K562 (cell line): ENCODE measurements around the gene CCDC183. TPM values are rescaled to one million over a fixed set of nuclear protein-coding genes. Genes with fewer than 3 reads are reported as not detected.

ENCODE experiments used
- ATF1 ChIP-seq, 2 experiments: fragments of 450-650 bp in 1 of 2; IDR thresholded peaks; 2 replicates each; pipeline ENCODE4 v1.6.1; 2016; ENCODE audit warnings: missing compliant biosample characterization in 1 of 2, missing genetic modification characterization in 1 of 2
- BHLHE40 ChIP-seq: IDR thresholded peaks from 2 replicates; pipeline ENCODE4 v1.6.1; 2011; ENCODE audit warnings: low read length, improper control_type of control experiment
- BRD4 ChIP-seq: fragments of 200-600 bp; sonication (generic); IDR thresholded peaks from 2 replicates; pipeline ENCODE4 v1.6.1; 2017; ENCODE audit warnings: inconsistent platforms
- COPS2 ChIP-seq: fragments of 450-650 bp; conservative IDR thresholded peaks from 2 replicates; pipeline ENCODE4 v1.6.1; 2016; ENCODE audit warnings: mild to moderate bottlenecking, moderate library complexity
- DIDO1 ChIP-seq: fragments of 450-650 bp; IDR thresholded peaks from 2 replicates; pipeline ENCODE4 v1.6.1; 2016; ENCODE audit warnings: low read depth, missing biosample characterization, missing genetic modification characterization
- E2F8 ChIP-seq: fragments of 450-650 bp; IDR thresholded peaks from 2 replicates; pipeline ENCODE4 v1.7.1; 2018; ENCODE audit warnings: mild to moderate bottlenecking, low read depth; ENCODE audit not compliant: partially characterized antibody
- ESRRA ChIP-seq: fragments of 450-650 bp; IDR thresholded peaks from 2 replicates; pipeline ENCODE4 v1.6.1; 2014; ENCODE audit warnings: low read depth, mild to moderate bottlenecking, moderate library complexity, borderline replicate concordance
- FOXK2 ChIP-seq, 2 experiments: fragments of 450-650 bp; IDR thresholded peaks in 1 of 2; conservative IDR thresholded peaks in 1 of 2; 2 replicates each; pipeline ENCODE4 v1.6.1; 2016; ENCODE audit warnings: low read depth in 2 of 2, mild to moderate bottlenecking in 1 of 2
- IRF2 ChIP-seq: sonication (generic); formaldehyde crosslinking; IDR thresholded peaks from 2 replicates; pipeline ENCODE4 v1.8.1; 2022; ENCODE audit warnings: mild to moderate bottlenecking, missing genetic modification reagents
- RBM15 ChIP-seq: fragments of 200-400 bp; formaldehyde crosslinking; IDR thresholded peaks from 2 replicates; pipeline ENCODE4 v1.6.1; 2018; ENCODE audit warnings: mild to moderate bottlenecking, low read length, moderate library complexity; ENCODE audit not compliant: insufficient read depth
- RBM22 ChIP-seq: fragments of 200-400 bp; formaldehyde crosslinking; IDR thresholded peaks from 2 replicates; pipeline ENCODE4 v1.6.1; 2018; ENCODE audit warnings: low read length, low read depth; ENCODE audit not compliant: poor library complexity, severe bottlenecking
- SIRT6 ChIP-seq: IDR thresholded peaks from one replicate; pipeline ENCODE4 v1.6.1; 2012; ENCODE audit warnings: low read depth, mild to moderate bottlenecking, control low read depth, inconsistent platforms, low read length, moderate library complexity
- SMARCA4 ChIP-seq: fragments of 450-650 bp; IDR thresholded peaks from 2 replicates; pipeline ENCODE4 v1.6.1; 2016
- XRCC5 ChIP-seq: fragments of 200-400 bp; formaldehyde crosslinking; IDR thresholded peaks from 2 replicates; pipeline ENCODE4 v1.6.1; 2017; ENCODE audit warnings: low read depth, mild to moderate bottlenecking, low read length
- ZNF217 ChIP-seq: sonication (generic); formaldehyde crosslinking; IDR thresholded peaks from 2 replicates; pipeline ENCODE4 v1.8.0; 2022; ENCODE audit warnings: mild to moderate bottlenecking, missing genetic modification reagents
- ZNF592 ChIP-seq: fragments of 450-650 bp; IDR thresholded peaks from 2 replicates; pipeline ENCODE4 v1.6.1; 2017; ENCODE audit warnings: antibody characterized with exemption, mild to moderate bottlenecking
- ZNF644 ChIP-seq: fragments of 200-800 bp; sonication (Bioruptor generic); IDR thresholded peaks from 2 replicates; pipeline ENCODE4 v1.6.1; 2016; ENCODE audit warnings: low read depth, missing genetic modification characterization, missing compliant biosample characterization
- ZNF766 ChIP-seq: fragments of 200-800 bp; sonication (Bioruptor generic); conservative IDR thresholded peaks from 2 replicates; pipeline ENCODE4 v1.6.1; 2016; ENCODE audit warnings: missing genetic modification characterization, missing compliant biosample characterization
- polyA plus RNA-seq, 8 experiments: library from polyadenylated mRNA; depleted of rRNA in 4 of 8; stranded (reverse) in 5 of 8; unstranded in 3 of 8; fragments of >200 nt; fragmentation: Nextera tagmentation in 2 of 8; fragmentation: Illumina TruSeq in 1 of 8; extraction: Ambion mirVana in 2 of 8; extraction: Trizol in 1 of 8; gene quantifications; 2 replicates each; pipeline versions ENCODE4 v1.2.1 to v1.2.3, GENCODE V29; 2011 to 2014; ENCODE audit warnings: inconsistent platforms in 1 of 8, missing spikeins in 1 of 8
- total RNA-seq, 7 experiments: library from RNA; depleted of rRNA in 6 of 7; stranded (reverse); fragments of >200 nt in 6 of 7; fragmentation: Illumina TruSeq in 2 of 7; extraction: Trizol in 2 of 7; gene quantifications; 2 replicates each; pipeline versions ENCODE4 v1.2.1 to v1.2.3, GENCODE V29; 2011 to 2021; ENCODE audit warnings: low replicate concordance in 1 of 7
- TF ChIP-seq, protein P1 (sequence below): fragments of 150-350 bp; conservative IDR thresholded peaks from 2 replicates; pipeline ENCODE4 v1.6.1; 2014; ENCODE audit warnings: low read length

The CCDC183 gene
- total and polyA plus RNA-seq, 9 of the 15 experiments (the other 6 are each of a cell fraction or from before 2014, with no cell fraction given) = 0.21 to 0.60 (median 0.29) TPM; not detected in 4

GRCh38 chr9:136791516-136792276 is 4.4 kb upstream of the CCDC183 start (continued):
- TF ChIP-seq, protein P1, sequence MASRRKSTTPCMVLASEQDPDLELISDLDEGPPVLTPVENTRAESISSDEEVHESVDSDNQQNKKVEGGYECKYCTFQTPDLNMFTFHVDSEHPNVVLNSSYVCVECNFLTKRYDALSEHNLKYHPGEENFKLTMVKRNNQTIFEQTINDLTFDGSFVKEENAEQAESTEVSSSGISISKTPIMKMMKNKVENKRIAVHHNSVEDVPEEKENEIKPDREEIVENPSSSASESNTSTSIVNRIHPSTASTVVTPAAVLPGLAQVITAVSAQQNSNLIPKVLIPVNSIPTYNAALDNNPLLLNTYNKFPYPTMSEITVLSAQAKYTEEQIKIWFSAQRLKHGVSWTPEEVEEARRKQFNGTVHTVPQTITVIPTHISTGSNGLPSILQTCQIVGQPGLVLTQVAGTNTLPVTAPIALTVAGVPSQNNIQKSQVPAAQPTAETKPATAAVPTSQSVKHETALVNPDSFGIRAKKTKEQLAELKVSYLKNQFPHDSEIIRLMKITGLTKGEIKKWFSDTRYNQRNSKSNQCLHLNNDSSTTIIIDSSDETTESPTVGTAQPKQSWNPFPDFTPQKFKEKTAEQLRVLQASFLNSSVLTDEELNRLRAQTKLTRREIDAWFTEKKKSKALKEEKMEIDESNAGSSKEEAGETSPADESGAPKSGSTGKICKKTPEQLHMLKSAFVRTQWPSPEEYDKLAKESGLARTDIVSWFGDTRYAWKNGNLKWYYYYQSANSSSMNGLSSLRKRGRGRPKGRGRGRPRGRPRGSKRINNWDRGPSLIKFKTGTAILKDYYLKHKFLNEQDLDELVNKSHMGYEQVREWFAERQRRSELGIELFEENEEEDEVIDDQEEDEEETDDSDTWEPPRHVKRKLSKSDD = no peak
- TF ChIP-seq BRD4 = no peak
- peak; percentile 88 for TF ChIP-seq ZNF592
- TF ChIP-seq ESRRA = peak; percentile 44; the same call in 1 of the 2 replicates
- TF ChIP-seq SMARCA4 = no peak
- no peak for TF ChIP-seq ZNF644 (tag)
- TF ChIP-seq IRF2 (CRISPR knock-in tag) = no peak
- TF ChIP-seq COPS2 = no peak
- TF ChIP-seq RBM22 = no peak
- no peak for TF ChIP-seq ATF1 (CRISPR knock-in tag; IDR thresholded peaks at IDR 0.05)
- peak; percentile 14; the same call in 1 of the 2 replicates for TF ChIP-seq ATF1 (tag; IDR thresholded peaks at IDR 0.05)
- no peak for TF ChIP-seq ZNF217
- TF ChIP-seq FOXK2 (conservative IDR thresholded peaks at IDR 0.05 in 1 of 2, IDR thresholded peaks at IDR 0.05 in 1 of 2; ENCODE audit: low read depth in 2 of 2) = no peak
- no peak for TF ChIP-seq SIRT6
- TF ChIP-seq RBM15 = no peak
- TF ChIP-seq BHLHE40 = peak; percentile 11; the same call in 1 of the 2 replicates
- TF ChIP-seq XRCC5 = peak; percentile 78; the same call in 1 of the 2 replicates
- TF ChIP-seq DIDO1 (tag) = no peak
- TF ChIP-seq E2F8 = no peak
- no peak for TF ChIP-seq ZNF766 (CRISPR knock-in tag)
